Activated CD8-positive, alpha-beta memory T cell treated with anti-CD3 and anti-CD28 coated beads for 24 hours (primary cell): ENCODE measurements around the gene FAM163A.
"Not testable (repeated sequence)": the region's sequence is repeated elsewhere in the genome, so short reads cannot be mapped to it uniquely, and the experiment has no call there.

Experiments
- DNase-seq: peaks from one replicate; pipeline ENCODE4 v3.0.0-alpha.2; 2020

The FAM163A gene

GRCh38 chr1:179742717-179743678, at the start of gene FAM163A:
Gene FAM163A, plus strand, starts transcription at chr1:179743291. Its CDS starts 69,807 bp downstream, at chr1:179813098.
- DNase-seq, result peak; percentile 57

- not testable (repeated sequence) for DNase-seq
Measured at GRCh38 chr1:179694530-179694929, 48.6 kb upstream of the FAM163A start.

GRCh38 chr1:179702946-179703539, 40.0 kb upstream of the FAM163A start:
- DNase-seq, result no peak

- DNase-seq, result peak; percentile 66
Measured at GRCh38 chr1:179706339-179706941, 36.7 kb upstream of the FAM163A start.

GRCh38 chr1:179707406-179707805, 35.7 kb upstream of the FAM163A start:
- DNase-seq, result no peak

- DNase-seq, result no peak
Measured at GRCh38 chr1:179708434-179709195, 34.5 kb upstream of the FAM163A start.

- no peak for DNase-seq
Measured at GRCh38 chr1:179709841-179710329, 33.2 kb upstream of the FAM163A start.

- no peak for DNase-seq
Measured at GRCh38 chr1:179714159-179714558, 28.9 kb upstream of the FAM163A start.

- DNase-seq, result no peak
Measured at GRCh38 chr1:179714623-179715022, 28.5 kb upstream of the FAM163A start.

- DNase-seq, result no peak
Measured at GRCh38 chr1:179719272-179719671, 23.8 kb upstream of the FAM163A start.

GRCh38 chr1:179728271-179728670, 14.8 kb upstream of the FAM163A start:
- DNase-seq, result no peak

GRCh38 chr1:179729881-179730280, 13.2 kb upstream of the FAM163A start:
- DNase-seq, result no peak

GRCh38 chr1:179731643-179732042, 11.4 kb upstream of the FAM163A start:
- DNase-seq, result no peak

- no peak for DNase-seq
Measured at GRCh38 chr1:179742291-179742690, 800 bp upstream of the FAM163A start.

GRCh38 chr1:179743679-179744400, 749 bp downstream of the FAM163A start:
- no peak for DNase-seq

GRCh38 chr1:179744401-179745130, 1.5 kb downstream of the FAM163A start:
- DNase-seq, result no peak

- DNase-seq, result no peak
Measured at GRCh38 chr1:179745131-179745611, 2.1 kb downstream of the FAM163A start.

GRCh38 chr1:179745743-179746142, 2.7 kb downstream of the FAM163A start:
- DNase-seq, result no peak

- no peak for DNase-seq
Measured at GRCh38 chr1:179747611-179748010, 4.5 kb downstream of the FAM163A start.

- no peak for DNase-seq
Measured at GRCh38 chr1:179748772-179749171, 5.7 kb downstream of the FAM163A start.

GRCh38 chr1:179750630-179751029, 7.5 kb downstream of the FAM163A start:
- DNase-seq, result no peak
